ENCODE results near the gene ANKRD45.
"Not testable (repeated sequence)": the region's sequence is repeated elsewhere in the genome, so short reads cannot be mapped to it uniquely, and the experiment has no call there.

The ANKRD45 gene, protein sequence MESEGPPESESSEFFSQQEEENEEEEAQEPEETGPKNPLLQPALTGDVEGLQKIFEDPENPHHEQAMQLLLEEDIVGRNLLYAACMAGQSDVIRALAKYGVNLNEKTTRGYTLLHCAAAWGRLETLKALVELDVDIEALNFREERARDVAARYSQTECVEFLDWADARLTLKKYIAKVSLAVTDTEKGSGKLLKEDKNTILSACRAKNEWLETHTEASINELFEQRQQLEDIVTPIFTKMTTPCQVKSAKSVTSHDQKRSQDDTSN

DNA sequence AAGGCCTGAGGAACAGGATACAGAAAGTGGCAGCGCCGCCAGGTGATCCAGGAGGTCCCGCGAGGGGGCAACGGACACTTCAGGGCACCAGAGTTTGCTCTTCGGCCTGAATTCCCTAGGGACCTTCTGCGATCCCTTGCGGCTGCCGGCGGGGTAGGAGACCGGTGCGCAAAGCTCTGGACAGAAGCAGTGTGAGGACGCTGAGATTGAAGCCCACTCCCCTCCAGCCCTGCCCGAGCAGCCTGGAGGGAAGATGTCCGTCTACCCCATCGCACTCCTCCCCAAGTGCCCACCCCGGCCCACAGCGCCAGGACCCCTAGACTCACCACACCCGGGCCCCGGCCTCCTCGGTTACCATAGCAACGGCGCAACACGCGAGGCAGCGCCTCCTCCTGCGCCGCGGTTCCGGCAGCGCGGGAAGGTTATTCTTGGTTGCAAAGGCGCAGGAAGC, at the start of gene ANKRD45:
Gene ANKRD45, minus strand, starts transcription at position 361 of the 451 bp plus-strand sequence. CDS start 10,433 bp downstream, outside the sequence.
- peak in 1 of 3 donors; percentile 14 for DNase-seq

- DNase-seq = peak in 1 of 3 donors; percentile 1
These were observed 47.6 kb upstream of the ANKRD45 start for GRCh38 chr1:173717238-173717637.

- DNase-seq = no peak
These were observed 45.8 kb upstream of the ANKRD45 start for GRCh38 chr1:173715538-173715844.

GRCh38 chr1:173714759-173715537, 45.3 kb upstream of the ANKRD45 start, which contains the start of gene KLHL20:
Gene KLHL20 (plus strand): TSS chr1:173714981. CDS start chr1:173716044, 1,063 bp downstream.
- peak; percentile 89 to 91 (median 90) for DNase-seq

- DNase-seq = peak in 1 of 3 donors; percentile 2
These were observed 44.7 kb upstream of the ANKRD45 start for GRCh38 chr1:173714441-173714758.

GRCh38 chr1:173708787-173709186, 39.1 kb upstream of the ANKRD45 start:
- no peak for DNase-seq

DNA sequence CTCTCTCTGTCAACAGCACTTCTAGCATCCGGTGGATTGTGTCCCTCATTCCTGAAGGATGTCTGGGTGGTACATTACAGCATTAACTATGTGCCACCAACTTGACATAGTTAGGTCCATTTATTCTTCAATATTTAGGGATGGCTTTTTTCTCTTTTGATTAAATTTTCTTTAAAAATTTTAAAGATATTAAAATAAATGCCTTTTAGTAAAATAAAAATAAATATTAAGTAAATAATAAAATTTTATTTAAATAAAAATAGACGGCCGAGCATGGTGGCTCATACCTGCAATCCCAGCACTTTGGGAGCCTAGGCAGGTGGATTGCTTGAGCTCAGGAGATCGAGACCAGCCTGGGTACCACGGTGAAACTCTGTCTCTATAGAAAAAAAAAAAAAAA, 35.5 kb upstream of the ANKRD45 start:
- DNase-seq = no peak

DNA sequence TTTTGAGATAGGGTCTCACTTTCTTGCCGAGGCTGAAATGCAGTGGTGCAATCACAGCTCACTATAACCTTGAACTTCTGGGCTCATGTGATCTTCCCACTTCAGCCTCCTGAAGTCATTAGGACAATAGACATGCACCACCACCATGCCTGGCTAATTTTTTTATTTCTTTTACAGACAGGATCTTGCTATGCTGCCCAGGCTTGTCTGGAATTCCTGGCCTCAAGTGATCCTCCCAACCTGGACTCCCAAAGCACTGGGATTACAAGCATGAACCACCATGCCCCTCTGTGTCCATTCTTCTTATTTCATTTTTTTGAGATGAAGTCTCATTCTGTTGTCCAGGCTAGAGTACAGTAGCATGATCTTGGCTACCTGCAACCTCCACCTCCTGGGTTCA, 33.1 kb upstream of the ANKRD45 start:
- no peak for DNase-seq

- not testable (repeated sequence) for DNase-seq
These were observed 31.6 kb upstream of the ANKRD45 start for GRCh38 chr1:173701299-173701698.

- DNase-seq = no peak
These were observed 23.6 kb upstream of the ANKRD45 start for GRCh38 chr1:173693238-173693637.

GRCh38 chr1:173688300-173688699, 18.6 kb upstream of the ANKRD45 start:
- no peak for DNase-seq

GRCh38 chr1:173685121-173685520, 15.5 kb upstream of the ANKRD45 start:
- not testable (repeated sequence) for DNase-seq

- DNase-seq = not testable (repeated sequence)
These were observed 14.2 kb upstream of the ANKRD45 start for GRCh38 chr1:173683838-173684237.

- DNase-seq = no peak
These were observed 12.5 kb upstream of the ANKRD45 start for GRCh38 chr1:173682184-173682583.

- not testable (repeated sequence) for DNase-seq
These were observed 10.5 kb upstream of the ANKRD45 start for GRCh38 chr1:173680152-173680551.

- DNase-seq = not testable (repeated sequence)
These were observed 4.8 kb upstream of the ANKRD45 start for GRCh38 chr1:173674496-173674895.

DNA sequence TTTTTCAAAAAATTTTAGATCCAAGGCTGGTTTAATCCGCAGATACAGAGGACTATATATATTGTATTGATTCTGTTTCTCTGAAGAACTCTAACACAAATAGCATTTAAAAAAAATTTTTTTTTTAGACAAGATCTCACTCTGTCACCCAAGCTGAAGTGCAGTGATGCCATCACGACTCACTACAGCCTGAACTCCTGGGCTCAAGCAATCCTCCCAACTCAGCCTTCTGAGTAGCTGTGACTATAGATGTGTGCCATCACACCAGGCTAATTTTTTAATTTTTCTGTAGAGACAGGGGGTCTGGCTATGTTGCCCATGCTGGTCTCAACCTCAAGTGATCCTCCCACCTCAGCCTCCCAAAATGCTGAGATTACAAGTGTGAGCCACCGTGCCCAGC, 3.0 kb downstream of the ANKRD45 start:
- DNase-seq = no peak

- peak; percentile 30 to 47 (median 45) for DNase-seq
These were observed 6.5 kb downstream of the ANKRD45 start for GRCh38 chr1:173663159-173663558.

DNA sequence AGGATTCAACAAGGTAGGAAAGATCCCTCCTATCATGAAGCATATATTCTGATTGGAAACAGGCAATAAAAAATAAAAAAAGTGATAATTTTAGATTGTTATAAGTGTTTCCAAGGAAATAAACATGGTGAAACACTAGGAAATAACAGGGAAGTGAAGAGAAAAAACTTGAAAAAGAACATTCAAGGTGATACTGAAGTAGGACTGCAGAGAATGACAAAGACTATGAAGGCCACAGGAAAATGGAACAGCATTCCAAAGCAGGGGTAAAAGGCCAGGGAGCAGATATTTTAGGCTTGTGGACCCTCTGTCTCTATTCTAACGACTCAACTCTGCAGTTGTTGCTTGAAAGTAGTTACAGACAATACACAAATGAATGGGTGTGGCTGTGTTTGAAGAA, 7.9 kb downstream of the ANKRD45 start:
- DNase-seq = no peak

- DNase-seq = no peak
These were observed 8.4 kb downstream of the ANKRD45 start for GRCh38 chr1:173661271-173661670.

- no peak for DNase-seq
These were observed 9.3 kb downstream of the ANKRD45 start for GRCh38 chr1:173660306-173660705.

DNA sequence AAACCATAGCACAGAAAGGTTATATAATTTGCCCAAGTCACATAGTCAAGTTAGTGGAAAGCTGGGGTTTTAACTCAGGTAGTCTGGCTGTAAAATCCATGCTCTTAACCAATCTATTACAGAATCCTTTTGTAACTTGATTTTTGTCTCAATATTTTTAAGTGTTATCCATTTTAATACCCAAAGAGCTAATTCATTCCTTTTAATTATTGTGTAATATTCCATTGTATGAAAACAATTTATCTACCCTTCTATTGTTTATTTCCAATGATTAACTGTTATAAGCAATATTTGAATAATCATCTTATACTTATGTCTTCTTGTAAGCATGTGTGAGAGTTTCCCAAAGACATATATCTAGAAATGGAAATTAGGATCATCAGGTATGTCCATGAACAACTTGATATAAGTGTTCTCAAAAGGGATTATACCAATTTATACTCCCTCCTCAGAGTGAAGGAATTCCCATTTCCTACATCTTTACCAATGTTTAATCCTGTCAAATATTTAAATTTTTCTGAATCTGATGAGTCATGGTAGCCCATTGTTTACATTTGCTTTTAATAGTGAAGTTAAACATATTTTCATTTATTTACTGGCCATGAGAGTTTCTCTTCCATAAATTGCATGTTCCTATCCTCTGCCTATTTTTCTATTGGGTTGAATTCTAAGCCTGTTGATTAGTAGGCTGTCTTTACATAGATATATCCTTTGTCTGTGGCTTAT, 20.6 kb downstream of the ANKRD45 start:
- no peak for DNase-seq

GRCh38 chr1:173646656-173647055, 23.0 kb downstream of the ANKRD45 start:
- no peak for DNase-seq
